Thyroid gland (tissue), 4 donors: ENCODE measurements around the gene TAF10.

Experiments used
- POLR2A ChIP-seq, 2 donors: fragments of 450-650 bp; IDR thresholded peaks; one replicate each; pipeline ENCODE4 v1.6.1; 2017; ENCODE audit warnings: antibody characterized with exemption in 2 of 2, mild to moderate bottlenecking in 2 of 2, moderate library complexity in 1 of 2
- TF ChIP-seq, protein P1 (sequence below), 6 experiments: fragments of 200-600 bp in 3 of 6; fragments of 450-650 bp in 3 of 6; sonication (generic) in 3 of 6; IDR thresholded peaks; one replicate each; pipeline ENCODE4 v1.5.1; 2016 to 2019; ENCODE audit warnings: antibody characterized with exemption in 6 of 6, mild to moderate bottlenecking in 2 of 6, inconsistent platforms in 1 of 6, moderate library complexity in 1 of 6

DNA sequence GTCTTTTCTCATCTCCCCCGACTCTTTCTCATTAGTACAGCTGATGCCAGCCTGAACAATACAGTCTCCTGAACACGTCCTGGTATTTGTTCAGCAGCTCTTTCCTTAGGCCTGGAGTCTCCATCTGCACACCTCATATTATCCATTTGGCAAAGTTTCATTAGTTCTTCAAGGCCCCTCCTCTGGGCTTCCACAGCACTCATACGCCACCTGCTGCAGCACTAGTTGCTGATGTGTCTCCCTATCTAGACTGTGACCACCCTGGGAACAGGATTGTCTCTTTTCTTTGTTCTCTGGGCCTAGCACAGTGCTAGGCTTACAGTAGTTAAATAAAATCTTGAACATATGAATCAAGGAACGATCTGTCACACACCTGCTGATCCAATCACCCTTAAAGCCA lies 26.4 kb upstream of the TAF10 start:
- TF ChIP-seq POLR2A (IDR thresholded peaks at IDR 0.05) = no peak
- TF ChIP-seq, protein P1, sequence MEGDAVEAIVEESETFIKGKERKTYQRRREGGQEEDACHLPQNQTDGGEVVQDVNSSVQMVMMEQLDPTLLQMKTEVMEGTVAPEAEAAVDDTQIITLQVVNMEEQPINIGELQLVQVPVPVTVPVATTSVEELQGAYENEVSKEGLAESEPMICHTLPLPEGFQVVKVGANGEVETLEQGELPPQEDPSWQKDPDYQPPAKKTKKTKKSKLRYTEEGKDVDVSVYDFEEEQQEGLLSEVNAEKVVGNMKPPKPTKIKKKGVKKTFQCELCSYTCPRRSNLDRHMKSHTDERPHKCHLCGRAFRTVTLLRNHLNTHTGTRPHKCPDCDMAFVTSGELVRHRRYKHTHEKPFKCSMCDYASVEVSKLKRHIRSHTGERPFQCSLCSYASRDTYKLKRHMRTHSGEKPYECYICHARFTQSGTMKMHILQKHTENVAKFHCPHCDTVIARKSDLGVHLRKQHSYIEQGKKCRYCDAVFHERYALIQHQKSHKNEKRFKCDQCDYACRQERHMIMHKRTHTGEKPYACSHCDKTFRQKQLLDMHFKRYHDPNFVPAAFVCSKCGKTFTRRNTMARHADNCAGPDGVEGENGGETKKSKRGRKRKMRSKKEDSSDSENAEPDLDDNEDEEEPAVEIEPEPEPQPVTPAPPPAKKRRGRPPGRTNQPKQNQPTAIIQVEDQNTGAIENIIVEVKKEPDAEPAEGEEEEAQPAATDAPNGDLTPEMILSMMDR (IDR thresholded peaks at IDR 0.05) = no peak
